Measurements from ENCODE around the gene MDN1. TPM values are rescaled to one million over a fixed set of nuclear protein-coding genes. Genes with fewer than 3 reads are reported as not detected.
"Not testable (repeated sequence)": the region's sequence is repeated elsewhere in the genome, so short reads cannot be mapped to it uniquely, and the experiment has no call there.

The MDN1 gene
- total RNA-seq, 1 experiment from 2014 or later: 30.1 TPM

GRCh38 chr6:89826029-89826528 lies 6.5 kb upstream of the MDN1 start:
- no peak for DNase-seq (ENCODE audit: low spot score)

DNA sequence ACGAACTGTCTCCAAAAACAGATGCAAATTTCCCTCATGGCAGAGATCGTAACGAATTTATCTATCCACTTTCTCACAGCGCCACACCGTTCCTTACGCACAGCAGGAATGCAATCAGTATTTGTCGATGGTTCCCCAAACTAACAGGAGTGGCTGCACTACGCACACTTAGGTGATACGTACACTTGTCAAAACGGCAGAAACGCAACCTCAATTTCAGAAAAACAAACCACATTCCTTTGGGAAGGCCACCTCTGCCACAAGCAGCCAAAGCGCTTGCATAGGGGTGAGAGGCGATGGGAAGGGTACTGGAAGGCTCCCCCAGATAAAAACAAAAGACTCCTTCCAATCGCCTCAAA lies 638 bp downstream of the MDN1 start:
- DNase-seq (ENCODE audit: low spot score): peak; percentile 61

DNA sequence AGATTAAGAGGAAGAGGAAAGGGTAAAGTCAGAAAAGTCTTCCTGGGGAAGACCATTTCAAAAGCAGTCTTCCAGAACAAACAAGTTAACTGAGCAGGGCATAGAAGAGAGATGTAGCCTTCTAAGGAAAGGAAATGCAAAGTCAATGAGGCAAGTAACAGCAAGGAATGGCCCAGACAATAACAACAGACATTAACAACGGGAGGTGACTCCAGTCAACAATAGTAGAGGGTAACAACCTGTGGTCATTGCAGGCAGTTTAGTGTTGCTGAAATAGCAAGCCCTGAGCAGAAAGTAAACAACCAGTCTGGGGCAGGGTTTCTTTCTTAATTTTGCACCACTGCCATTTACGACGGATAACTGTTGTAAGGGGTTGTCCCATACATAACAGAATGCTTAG lies 2.1 kb downstream of the MDN1 start:
- DNase-seq (ENCODE audit: low spot score): no peak

GRCh38 chr6:89813422-89813821 lies 6.2 kb downstream of the MDN1 start:
- DNase-seq (ENCODE audit: low spot score): not testable (repeated sequence)

DNA sequence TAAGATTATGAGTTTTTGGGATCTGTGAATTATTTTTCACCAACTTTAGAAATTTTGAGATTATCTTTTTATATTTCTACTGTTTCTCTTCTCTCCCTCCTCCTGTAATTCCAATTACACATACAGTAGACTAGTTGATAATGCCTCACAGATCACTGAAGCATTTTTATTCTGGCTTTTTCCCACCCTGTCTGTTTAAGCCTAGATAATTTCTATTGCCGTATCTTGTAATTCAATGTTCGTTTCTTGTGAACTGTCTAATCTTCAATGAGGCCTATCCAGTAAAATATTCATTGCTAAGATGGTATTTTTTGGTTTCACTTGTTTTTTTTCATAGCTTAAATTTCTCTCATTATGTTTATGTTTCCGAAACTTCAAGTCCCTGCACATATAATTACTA lies 12.0 kb downstream of the MDN1 start:
- no peak for DNase-seq (ENCODE audit: low spot score)

DNA sequence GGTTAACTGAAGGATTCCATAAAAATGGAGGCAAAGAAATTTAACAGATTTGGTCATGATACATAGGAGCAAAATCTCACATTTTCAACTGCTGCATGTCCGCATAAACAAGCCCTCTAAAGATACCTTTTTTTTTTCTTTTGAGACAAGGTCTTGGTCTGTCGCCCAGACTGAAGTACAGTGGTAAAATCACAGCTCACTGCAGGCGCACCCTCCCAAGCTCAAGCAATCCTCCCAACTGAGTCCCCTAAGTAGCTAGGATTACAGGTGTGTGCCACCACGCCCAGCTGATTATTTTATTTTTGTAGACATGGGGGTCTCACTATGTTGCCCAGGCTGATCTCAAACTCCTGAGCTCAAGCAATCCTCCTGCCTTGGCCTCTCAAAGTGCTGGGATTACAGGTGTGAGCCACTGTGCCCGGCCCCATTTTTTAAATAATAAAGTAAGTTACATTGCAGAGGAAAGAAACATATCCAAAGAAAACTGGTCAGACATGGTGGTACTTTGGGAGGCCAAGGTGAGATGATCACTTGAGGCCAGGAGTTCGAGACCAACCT lies 13.7 kb downstream of the MDN1 start:
- DNase-seq (ENCODE audit: low spot score): no peak

- DNase-seq (ENCODE audit: low spot score): no peak
Observed at GRCh38 chr6:89803271-89803670, 16.3 kb downstream of the MDN1 start.

DNA sequence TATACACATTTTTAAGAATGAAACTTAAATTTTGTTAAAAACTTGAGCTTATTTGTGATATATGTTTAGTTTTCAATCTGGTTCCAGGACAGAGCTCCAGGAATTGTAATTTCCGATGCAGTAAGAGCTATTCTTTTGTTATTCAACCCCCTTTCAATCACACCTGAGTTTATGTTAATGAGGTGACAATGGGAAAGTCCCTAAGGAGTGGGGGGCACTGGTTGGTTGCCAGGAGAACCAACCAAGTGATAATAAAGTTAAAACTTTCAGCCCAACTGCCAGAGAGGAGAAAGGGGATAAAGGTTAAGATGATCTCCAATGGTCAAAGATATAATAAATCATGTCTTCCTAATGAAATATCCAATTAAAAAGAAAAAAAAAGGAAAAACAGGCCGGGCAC lies 19.8 kb downstream of the MDN1 start:
- DNase-seq (ENCODE audit: low spot score): no peak

- DNase-seq (ENCODE audit: low spot score): no peak
Observed at GRCh38 chr6:89799096-89799495, 20.5 kb downstream of the MDN1 start.

DNA sequence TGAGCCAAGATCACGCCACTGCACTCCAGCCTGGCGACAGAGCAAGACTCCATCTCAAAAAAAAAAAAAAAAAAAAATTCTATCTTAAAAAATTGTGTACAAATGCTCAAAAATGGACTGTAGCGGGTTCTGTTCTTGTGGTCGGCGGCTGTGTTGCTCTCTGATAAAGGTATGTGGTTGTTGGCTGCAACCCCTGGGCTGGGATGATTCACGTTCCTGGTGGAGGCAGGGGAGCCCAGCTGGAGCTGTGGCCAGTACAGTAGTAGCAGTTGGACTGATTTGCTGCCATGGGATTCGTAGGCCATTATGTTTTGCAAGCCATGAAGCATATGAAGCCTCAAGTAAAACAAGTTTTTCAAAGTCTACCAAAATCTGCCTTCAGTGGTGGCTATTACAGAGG lies 22.3 kb downstream of the MDN1 start:
- DNase-seq (ENCODE audit: low spot score): no peak

DNA sequence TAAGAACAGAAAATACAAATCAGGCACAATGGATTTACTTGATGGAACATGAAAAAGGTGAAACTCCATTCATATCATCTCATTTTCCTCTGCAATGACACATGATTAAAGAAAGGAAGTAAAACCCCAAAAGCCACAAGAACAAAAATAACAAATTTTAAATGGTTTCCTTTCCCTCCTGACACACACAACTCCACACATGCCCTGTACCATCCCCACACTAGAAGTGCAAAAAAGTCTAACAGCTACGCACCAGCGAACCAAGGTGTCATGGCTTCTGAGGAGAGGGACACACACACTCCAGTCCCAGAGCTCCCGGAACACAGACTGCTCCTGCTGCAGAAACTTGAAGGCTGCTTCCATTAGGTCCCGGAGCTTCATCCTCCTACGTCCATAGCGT lies 25.3 kb downstream of the MDN1 start:
- no peak for DNase-seq (ENCODE audit: low spot score)

DNA sequence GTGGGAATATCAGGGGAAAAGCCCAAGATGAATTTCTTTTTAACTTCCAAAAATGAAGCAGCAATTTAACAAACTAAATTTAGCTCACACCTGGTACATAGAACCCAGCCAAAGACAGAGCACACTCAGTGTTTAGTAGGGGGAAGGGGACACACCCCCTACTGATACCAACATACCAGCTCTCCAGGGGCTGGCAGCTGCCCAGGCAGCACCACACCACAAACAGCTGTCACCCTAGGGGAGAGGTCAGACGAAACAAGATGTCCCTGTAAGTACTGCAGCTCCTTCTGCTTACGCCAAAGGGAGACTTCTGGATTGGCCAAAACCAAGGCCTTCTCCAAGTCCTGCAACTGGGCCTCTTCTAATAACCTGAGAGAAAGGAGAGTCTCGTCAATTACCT lies 26.0 kb downstream of the MDN1 start:
- DNase-seq (ENCODE audit: low spot score): no peak

DNA sequence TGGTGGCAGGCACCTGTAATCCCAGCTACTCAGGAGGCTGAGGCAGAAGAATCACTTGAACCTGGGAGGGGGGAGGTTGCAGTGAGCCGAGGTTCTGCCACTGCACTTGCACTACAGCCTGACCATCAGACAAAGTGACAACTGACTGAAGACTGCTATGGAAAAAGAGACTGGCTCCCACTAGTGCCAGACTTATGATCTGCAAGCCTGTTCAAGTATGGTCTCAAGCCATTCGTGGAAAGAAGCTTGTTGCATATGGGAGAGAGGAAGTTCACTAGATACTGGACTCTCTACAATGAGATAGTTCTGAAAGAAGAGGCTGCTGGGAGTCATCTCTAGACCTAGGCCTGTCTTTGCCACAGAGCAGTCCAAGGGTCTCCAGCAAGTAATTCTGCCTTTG lies 26.7 kb downstream of the MDN1 start:
- DNase-seq (ENCODE audit: low spot score): peak; percentile 53

GRCh38 chr6:89790403-89790802 lies 29.2 kb downstream of the MDN1 start:
- DNase-seq (ENCODE audit: low spot score): no peak

DNA sequence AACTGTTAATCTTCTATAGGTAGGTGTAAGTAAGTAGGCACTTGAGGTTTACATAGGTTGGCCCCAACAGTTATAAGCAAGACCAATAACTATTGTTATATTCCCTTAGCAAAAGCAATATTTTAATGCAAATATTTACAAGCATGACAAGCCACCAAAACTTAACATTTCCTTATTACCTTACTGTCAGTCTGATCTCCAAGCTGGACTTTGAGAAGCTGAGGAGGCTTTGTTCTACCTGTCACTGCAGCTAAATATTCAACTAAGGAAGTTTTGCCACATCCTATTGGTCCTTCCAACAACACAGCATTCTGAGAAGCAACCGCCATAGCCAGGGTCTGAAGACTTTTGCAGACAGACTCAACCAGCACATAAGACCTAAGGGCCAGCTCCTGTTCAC lies 29.6 kb downstream of the MDN1 start:
- DNase-seq (ENCODE audit: low spot score): no peak

GRCh38 chr6:89787660-89788328 lies 31.8 kb downstream of the MDN1 start:
- DNase-seq (ENCODE audit: low spot score): no peak

DNA sequence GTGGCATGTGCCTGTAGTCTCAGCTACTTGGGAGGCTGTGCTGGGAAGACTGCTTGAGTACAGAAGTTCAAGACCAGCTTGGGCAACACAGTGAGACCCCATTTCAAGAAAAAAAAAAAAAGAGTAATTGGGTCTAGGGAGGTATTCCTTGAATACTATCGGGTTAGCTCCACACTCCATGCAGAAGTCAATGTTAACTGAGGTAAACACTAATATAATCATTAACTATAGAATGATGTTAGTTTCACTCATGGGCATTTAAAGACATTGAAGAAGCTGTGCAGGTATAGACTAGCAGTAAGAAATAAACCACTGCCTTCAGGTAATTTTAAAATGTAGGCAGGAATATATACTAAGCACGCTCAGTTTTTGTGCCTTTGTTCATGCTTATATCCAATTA lies 32.6 kb downstream of the MDN1 start:
- no peak for DNase-seq (ENCODE audit: low spot score)

DNA sequence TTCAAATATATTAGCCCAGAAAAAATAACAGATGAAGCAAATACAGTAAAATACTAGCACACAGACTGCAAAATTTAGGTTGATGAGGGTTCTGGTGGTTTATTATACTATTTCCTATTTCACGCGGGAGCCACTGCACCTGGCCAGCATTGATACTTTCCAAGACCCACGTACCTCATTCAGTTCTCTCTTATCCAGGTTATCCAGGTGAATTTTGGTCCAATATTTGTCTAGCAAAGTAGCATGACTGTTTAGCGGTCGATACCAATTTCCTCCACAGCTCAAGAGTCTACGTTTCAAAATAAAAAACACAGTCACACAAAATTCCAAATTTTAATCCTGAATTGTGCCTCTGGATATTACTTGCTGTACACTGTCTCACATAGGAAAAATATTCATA lies 34.8 kb downstream of the MDN1 start:
- DNase-seq (ENCODE audit: low spot score): no peak

DNA sequence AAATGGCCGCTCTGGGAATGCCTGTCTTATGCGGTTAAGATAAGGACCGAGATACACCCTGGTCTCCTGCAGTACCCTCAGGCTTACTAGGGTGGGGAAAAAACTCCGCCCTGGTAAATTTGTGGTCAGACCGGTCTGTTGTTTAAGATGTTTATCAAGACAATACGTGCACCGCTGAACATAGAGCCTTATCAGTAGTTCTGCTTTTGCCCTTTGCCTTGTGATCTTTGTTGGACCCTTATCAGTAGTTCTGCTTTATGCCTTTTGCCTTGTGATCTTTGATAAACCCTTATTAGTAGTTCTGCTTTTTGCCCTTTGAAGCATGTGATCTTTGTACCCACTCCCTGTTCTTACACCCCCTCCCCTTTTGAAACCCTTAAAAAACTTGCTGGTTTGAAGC lies 36.3 kb downstream of the MDN1 start:
- not testable (repeated sequence) for DNase-seq (ENCODE audit: low spot score)

GRCh38 chr6:89782222-89782621 lies 37.4 kb downstream of the MDN1 start:
- DNase-seq (ENCODE audit: low spot score): no peak

DNA sequence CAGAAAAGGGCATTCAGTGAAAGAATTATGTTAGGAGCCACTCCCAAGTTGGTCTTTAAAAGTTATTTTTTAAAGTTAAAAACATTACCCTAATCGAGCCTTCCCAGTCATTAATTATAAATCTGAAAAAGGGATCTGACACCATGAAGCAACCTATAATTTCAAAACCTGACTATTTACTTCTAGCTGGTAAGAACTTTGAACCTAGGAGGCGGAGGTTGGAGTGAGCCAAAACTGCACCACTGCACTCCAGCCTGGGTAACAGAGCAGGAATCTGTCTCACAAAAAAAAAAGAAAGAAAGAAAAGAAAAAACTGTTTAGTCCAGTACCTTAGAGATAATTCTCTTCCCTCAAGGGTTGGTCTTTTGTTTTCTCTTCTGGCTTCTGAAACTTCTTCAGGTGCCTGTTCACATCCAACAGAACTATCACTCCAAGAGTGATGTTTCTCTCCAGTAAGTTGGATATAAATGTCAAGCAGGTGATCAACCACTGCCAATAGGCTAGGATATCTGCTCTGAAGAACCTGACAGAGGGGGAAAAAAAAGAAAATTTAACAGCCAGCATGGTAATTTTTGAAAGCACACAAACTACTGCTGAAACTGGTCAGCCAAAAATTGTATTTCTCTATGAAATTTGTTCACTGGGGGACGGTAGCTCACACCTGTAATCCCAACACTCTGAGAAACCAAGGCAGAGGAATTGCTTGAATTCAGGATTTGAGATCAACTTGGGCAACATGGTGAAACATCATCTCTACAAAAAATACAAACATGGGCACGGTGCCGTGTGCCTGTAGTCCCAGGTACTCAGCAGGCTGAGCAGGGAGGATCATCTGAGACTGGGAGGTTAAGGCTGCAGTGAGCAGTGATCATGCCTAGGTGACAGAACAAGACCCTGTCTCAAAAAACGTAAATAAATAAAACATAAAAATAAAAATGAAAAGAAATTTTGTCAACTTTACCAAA lies 38.2 kb downstream of the MDN1 start:
- no peak for DNase-seq (ENCODE audit: low spot score)

DNA sequence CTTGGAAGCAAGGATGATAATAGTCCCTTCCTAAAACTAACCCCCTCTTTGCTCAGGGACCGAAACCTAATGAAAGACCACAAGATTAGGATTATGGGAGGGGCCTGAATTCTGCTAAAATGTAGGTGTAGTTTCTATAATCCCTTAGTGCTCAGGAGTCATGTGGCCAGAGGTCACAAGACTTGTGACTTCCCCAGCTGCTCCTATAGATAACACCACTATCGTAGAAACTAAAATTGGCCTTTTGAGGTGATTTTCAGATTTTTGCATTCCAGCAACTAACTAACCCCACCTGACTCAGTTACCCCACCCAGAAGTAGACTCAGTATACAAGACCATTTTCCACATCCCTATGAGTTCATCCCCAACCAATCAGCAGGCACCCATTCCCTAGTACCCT lies 42.1 kb downstream of the MDN1 start:
- DNase-seq (ENCODE audit: low spot score): no peak
